HPDE6-E6E7 (cell line): ENCODE measurements around the gene GPSM1.
"Not testable (repeated sequence)": the region's sequence is repeated elsewhere in the genome, so short reads cannot be mapped to it uniquely, and the experiment has no call there.

Source experiments
- DNase-seq: peaks from one replicate; pipeline ENCODE4 v3.0.0; 2011; ENCODE audit warnings: missing footprints; ENCODE audit errors: extremely low spot score

Gene GPSM1

GRCh38 chr9:136397643-136398042, 70.3 kb downstream of the GPSM1 start:
- no peak for DNase-seq

DNA sequence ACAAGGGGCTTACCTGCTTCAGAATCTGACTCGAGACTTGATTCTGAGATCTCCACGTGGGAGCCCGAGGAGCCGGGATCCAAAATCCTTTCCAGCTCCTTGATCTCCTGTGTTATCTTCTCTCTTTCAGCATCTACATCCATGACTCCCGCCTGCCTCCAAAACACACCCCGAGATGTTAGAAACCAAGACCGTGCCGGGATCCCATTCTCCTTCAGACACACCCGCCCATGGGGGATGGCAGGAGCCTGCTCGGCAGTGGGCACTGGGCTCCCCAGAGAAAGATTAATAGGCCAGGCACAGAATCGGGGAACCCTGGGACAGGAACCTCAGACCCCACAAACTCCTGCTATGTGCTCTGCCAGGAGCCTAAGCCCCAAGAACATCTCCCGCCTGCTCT, 70.9 kb downstream of the GPSM1 start:
- no peak for DNase-seq

DNA sequence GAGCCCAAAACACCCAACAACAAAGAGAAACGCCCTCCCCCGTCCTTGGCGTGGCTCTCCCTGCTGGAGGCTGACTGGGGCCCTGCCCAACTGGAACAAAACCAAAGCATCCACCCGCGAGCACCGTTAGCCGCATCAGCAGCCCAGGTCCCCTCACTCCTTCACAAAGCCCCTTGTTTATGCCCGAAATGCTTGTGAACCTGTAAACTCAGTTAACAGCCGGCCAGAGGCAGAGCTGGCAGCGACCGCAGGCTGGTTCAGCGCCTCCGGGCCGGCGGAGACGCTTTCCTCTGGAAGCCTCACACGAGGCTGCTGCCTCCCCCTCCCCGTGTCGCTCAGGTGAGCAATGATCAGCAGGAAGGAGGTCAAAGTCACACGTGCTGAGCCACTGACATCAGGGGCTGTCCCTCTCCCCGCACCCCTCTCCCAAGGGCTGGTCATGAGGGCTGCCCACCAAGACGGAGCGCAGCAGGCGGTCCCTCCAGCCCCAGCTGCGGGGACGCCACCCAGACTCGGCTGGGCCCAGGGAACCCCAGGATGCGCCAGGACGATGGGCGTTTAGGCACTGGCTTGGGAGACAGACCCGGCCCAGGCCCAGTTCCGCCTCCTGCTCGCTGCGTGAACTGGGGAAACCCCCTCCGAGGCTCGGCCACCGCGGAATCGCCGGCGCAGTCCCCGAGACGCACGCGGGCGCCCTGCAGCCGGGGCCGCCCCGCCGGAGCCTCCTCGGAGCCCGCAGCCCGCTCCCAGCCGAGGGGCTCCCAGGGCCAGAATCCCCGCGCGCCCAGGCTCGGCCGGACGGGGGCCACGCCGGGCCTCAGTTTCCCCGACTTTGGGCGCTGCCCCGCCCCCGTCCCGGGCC, 72.1 kb downstream of the GPSM1 start:
- peak; percentile 29 for DNase-seq

DNA sequence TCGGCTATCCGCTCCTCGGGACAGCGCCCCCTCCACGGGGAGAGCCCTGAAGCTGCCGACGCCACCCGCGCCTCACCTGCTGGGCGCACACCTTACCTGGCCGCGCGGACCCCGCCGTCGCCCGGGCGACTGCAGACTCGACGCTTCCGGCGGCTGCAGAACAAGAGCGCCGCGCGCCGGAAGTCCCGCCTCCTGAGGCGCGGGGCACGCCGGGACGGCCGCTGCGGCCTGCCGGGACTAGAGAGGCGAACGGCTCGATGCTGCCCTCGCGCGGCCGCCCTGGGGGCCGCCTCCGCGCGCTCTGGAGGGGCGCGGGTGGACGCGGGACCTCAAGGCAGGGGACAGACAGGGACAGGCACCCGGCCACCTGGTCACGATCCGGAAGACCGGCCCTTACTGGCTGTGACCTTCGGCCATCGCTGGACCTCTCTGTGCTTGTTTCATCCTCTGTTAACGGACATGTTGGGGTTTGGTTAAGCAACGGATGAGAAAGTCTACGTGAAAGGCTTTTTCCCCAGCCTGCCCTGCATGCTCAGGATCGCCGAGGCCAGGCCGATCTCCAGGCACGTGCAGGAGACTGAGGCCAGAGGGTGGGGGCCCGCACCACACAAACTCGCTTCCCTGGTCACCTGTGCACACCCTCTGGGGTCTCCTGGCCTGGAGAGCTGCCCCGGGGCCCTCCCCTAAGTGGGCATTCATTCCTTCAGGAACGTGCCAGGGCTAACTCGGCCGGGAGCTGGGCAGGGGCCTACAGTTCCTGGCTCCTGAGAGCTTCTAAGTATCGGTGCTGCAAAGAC, 72.9 kb downstream of the GPSM1 start, which contains the start of gene SNAPC4:
Gene SNAPC4, minus strand, starts transcription at position 133 of the 797 bp plus-strand sequence. CDS start 1,742 bp downstream, outside the sequence.
- peak; percentile 89 for DNase-seq

- peak; percentile 13 for DNase-seq
Observed at GRCh38 chr9:136401173-136401922, 74.0 kb downstream of the GPSM1 start.

DNA sequence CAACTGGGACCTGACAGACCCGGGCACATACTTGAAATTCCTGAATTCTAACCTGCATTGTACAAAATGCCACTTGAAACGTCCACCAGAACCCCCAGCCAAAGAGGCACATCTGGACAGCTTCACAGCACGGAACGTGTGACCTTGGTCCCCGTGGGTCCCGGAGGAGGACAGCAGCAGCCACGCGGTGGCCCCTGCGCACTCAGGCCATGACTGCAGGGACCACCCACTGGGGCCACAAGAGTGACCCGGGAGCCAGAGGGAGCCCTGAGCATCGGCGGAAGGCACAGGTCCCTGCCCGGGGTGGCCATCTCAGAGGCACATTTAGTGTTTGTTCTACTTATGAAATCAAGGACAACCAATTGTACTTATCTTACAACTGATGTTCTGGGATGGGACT, 74.7 kb downstream of the GPSM1 start:
- no peak for DNase-seq

GRCh38 chr9:136403538-136403914, 76.2 kb downstream of the GPSM1 start:
- DNase-seq, result no peak

DNA sequence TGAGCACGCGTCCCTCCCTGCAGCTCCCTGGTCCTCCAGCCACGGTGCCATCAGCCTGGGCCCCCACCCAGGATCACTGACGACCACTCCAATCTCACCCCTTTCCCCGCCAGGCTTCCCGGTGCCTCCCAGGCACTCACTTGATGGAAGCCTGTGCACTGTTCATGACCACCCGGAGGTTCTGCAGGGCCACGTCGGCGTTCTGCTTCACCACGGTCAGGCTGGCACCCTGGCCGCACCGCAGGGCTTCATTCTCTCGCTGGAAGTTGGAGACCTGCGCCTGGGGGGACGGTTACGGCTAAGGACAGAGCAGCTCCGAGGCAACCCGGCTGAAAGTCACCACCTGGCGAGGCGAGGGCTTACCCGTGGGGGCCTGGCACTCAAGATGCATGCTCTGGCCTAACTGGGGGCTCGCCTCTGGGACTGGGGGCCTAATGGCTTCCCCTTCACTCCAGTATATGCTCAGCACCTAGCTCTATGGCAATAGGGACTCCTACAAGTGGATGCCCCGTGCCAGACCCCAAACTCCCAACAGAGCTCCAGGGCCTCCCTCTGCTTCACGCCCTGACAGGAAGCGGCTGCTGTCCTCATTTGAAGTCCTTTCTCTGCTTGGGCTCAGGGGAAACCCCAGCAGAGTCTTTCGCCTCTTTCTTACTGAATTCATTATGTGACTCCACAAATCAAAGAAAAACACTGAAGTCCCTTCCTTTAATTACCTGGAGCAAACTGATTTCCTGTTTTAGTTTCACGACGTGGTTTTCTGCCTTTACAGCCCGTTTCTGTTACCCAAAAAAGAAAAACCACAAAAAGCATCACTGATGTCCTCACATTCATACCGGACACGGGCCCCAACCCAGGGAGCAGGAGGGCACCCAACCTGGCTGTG, 76.8 kb downstream of the GPSM1 start:
- no peak for DNase-seq

- no peak for DNase-seq
Observed at GRCh38 chr9:136404801-136405136, 77.4 kb downstream of the GPSM1 start.

GRCh38 chr9:136405481-136405880, 78.1 kb downstream of the GPSM1 start:
- no peak for DNase-seq

GRCh38 chr9:136405904-136406303, 78.6 kb downstream of the GPSM1 start:
- DNase-seq, result not testable (repeated sequence)

DNA sequence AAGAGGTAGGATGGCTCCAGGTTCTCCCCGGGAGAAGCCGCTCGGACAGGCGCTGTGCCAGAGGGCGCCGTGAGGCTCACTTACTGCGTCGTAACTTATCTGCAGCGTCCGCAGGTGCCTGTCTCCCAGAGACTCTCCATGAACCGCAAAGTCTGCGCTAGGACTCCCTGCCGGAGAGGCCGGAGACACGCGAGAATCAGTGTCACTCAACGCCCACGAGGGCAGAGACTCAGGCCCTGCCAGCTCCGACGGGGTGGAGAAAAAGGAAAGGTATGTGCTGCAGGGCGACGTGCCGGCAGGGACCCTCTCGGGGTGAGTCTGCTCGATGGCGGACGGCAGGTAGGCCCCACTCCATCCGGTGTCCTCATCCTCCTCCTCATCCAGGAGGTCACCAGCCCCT, 79.7 kb downstream of the GPSM1 start:
- not testable (repeated sequence) for DNase-seq

DNA sequence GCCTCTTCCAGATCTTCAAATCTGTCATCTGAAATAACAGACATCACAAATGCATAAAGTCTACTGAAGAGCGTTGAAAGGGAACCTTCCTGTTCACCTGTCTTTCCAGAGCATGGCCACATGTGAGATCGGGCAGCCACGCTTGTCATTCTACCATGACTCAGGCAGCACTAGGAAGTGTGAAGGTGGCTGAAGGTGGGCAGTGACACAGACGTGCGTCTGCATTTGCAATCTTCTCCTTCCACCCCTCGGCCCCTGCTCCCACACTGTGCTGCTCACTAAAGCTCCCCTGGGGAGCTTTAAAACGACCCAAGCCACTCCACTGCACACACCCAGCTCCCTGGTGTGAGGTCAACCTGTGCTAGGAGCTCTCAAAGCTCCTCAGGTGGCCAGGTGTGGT, 80.6 kb downstream of the GPSM1 start:
- no peak for DNase-seq
